Left kidney (tissue), 2 donors: ENCODE results near the gene TSEN54. TPM values are rescaled to one million over a fixed set of nuclear protein-coding genes. Genes with fewer than 3 reads are reported as not detected.

Experiments used
- DNase-seq: peaks from one replicate; pipeline ENCODE4 v3.0.0-alpha.2; 2013
- polyA plus RNA-seq: library from polyadenylated mRNA; unstranded; fragments of 120-200 nt; gene quantifications from one replicate; pipeline ENCODE4 v1.2.1, GENCODE V29; 2013; ENCODE audit not compliant: insufficient read length

The TSEN54 gene
- polyA plus RNA-seq, 1 donor = 53.2 TPM

DNA sequence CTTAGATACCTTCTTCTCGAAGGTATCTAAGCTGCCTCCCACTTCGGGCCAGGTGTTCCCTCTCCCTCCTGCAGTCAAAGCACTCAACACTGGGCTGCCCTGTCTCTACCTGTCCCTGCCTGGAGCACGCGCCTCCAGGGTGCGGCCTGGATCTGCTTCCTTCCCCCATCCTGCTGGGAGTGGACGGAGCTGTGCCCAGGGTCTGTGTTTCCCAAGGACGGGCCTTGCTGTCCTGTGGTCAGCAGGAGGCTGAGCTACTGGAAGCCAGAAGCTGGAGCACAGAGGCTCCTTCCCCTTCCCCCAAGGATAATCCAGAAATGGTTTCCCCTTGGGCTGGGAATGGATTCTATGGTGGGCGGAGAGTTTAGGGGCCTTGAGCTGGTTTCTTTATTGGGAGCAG is 25.9 kb downstream of the TSEN54 start:
- no peak for DNase-seq

DNA sequence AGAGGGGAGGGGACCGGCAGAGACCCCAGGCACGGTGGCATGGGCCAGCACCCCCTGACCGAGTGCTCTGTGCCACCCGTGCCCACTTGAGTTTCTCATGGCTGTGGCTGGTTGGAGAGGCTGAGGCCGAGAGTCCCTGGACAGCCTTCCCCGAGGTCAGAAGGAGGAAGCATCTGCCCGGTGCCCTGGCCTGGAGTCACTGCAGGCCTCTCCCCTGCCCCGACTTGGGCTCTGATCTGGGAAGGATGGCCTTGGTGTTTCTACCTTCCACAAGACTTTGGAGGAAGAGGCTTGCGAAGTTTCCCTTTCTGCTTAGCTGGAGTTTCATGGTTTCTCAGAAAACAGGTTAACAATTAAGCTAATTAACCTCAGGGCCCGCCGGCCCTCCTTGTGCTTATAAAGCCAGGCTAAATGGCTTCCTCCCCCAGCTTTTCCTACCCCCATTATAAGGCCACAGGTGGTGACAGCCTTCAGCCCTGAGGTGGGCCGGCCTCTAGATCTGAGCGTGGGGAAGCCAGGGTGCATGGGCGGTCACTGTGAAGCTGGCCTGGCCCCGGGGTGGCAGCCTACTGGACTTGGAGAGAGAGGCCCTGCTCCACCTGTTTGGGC is 26.5 kb downstream of the TSEN54 start:
- DNase-seq = no peak

DNA sequence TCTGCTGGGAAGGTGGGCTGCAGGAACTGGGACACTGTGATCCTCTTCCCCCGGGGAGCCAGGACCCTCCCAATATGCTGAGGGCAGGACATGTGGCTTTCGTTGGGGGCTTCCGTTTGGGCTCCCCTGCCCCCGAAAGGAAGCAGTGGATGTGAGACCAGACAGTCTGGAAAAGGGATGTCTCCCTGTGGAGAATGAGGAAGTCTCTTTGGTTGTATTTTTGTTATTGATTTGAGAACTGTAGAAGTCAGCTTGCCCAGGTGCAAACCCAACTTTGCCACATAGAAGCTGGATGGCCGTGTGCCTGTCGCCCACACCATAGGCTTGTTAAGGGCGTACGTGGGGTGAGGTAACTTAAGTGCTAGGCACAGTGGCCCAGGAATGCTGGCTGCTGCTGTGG is 27.9 kb downstream of the TSEN54 start:
- no peak for DNase-seq

DNA sequence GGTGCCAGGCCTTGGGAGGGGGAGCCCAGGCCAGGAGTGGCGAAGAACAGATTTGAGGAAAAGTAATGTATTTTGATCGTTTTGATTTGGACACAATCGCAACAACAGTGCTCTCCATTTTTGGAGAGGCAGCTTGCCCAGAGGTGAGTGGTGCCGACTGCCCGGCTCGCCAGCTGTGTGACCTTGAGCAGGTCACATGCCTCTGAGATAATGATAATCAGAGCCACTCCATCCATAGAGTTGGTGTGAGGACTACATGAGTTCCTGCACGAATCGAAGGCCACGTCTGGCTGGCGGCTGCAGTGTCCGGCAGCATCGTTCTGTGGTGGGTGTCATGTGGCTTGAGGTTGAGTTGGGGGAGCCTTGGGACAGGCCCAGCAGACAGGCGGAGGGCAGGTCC is 29.9 kb downstream of the TSEN54 start:
- no peak for DNase-seq

DNA sequence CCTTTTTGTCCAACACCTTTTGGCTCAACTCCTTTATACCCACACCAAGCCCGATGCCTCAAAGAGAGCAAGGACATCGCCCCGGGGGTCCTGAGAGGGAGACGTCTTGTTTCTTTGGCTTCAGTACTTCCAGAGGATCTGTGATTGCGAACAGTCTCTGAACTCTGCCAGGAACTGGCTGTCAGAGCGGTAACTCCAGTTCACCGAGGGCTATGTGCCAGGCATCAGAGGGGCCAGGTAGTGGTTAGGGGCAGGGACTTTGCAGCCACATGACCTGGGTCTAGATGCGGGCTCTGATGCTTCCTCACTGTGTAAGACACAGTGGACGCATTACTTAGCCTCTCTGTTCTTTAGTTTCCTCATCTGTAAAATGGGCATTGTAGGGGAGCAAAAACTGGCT is 30.8 kb downstream of the TSEN54 start:
- DNase-seq = no peak

DNA sequence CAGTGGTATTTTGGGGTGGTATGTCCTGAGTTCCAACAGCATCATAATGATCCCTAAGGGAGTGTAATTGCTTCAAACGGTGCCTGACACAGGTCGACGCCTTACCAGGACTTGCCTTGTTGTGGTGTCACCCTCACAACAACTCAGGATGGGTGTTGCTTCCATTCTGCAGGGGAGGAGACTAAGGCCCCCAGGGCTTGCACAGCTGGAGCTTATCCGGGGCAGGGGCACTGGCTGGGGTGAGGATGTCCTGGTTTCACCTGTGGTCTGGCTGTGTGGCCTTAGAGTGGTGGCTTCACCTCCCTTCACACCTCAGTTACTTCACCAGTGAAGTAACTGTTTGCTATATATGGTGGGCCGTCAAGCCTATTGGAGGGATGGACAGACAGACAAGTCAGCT is 32.5 kb downstream of the TSEN54 start:
- DNase-seq = no peak

DNA sequence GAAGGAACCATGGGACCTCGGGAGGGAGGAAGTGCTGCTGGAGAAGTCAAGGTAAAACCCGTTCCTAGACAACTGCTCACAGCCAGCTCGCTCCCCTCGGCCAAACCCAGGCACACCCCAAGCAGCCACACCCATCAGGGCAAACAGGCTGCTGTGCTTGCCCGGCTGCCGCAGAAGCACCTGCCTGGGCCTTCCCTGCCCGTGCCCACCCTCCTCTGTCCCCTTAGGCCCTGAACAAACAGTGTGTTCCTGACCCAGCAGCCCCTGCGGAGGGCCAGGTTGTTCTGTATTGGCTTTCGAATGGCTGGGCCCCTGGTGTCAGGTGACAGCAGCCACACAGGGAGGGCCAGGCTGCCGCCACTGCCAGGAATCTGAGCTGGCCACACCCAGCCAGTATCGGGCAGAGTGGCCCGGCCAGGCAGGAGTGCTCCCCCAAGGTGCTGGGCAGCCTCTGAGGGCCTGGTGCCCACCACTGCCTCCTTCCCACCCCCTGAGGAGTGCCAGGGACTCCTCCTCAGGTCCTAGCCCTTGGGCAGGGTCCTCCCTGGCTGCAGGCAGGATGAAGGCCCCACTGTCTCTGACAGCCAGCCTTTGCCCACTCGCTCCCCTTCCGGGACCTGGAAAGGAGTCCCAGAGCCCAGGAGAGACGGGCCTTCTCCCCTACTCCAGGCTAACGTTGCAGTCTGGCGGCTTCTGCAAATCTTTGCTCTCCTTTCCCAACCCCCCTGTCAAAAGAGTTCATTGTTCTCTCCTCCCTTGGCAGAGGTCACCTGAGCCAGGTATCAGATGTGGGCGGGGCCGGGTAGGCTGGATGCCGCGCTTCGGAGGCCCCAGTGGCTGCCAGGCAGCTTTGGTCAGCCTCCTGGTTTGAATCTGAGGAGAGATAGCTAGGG is 33.2 kb downstream of the TSEN54 start:
- DNase-seq = peak; percentile 79

DNA sequence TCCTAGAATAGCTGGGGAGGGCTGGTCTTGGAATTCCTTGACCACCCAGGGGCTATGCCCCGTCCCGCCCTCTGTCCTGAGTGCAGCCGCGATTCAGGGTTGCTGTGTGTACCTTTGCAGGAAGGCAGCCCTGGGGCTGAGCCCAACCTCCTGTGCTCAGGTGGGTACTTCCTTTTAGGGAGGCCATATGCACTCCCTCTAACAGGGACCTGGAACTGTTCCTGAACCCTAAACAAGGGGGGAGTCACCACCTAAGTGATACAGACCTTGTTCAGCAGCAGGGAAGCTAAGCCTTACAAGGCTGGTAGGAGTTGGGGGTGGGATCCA is 33.8 kb downstream of the TSEN54 start:
- DNase-seq = no peak

DNA sequence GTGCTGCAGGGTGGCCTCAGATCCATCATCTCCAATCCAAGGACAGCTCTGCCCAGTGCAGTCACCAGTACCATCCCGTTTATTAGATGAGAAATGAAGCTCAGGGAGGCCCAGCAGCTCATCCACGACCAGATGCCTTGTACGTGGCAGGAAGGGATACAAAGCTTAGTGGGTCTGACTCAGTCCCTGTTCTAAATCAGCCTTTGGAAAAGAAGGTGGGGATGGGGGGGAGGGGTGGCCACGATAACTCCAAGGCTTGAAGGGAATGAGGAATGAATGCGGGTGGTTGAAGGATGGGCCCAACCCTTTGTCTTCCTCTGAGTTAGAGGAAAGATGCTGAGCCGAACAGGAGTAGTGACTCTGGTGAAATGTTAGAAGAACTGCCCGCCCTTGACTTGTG is 34.9 kb downstream of the TSEN54 start:
- DNase-seq = no peak

DNA sequence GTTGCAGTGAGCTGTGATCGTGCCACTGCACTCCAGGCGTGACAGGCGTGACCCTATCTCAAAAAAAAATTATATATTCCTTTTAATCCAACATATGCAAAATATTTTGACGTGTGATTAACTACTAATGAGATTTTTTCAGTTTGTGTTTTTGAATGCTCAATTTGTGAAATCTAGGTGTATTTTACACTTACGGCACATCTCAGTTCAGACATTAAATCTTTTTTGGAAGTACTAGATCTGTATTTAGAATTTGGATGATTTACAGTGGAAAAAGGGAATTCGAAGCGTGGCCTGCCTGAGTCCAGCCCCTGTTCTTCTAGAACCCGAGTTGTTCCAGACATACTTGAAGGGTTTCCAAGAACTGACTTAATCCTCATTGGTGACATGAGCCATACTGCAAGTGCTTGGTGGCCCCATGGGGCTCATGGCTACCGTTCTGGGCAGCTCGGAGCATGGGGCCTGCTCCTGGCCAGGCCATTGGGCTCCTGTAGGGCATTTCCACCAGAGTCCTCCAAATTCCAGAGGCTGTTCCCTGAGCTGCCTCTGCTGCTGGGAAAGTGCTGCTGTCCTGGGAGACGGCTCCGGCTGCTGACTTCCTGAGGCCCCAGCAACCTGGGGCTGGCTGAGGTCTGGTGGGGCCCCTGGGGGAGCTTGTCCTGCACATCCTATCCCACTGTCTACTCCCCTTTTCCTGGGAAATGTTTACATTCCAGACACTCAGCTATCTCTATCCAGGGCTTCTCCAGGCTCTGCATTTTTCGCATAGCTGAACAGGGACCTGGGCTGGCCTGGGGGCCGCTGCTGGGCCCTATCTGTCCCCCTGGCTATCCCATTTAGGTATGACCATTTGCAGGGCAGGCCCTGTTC is 36.3 kb downstream of the TSEN54 start:
- no peak for DNase-seq

DNA sequence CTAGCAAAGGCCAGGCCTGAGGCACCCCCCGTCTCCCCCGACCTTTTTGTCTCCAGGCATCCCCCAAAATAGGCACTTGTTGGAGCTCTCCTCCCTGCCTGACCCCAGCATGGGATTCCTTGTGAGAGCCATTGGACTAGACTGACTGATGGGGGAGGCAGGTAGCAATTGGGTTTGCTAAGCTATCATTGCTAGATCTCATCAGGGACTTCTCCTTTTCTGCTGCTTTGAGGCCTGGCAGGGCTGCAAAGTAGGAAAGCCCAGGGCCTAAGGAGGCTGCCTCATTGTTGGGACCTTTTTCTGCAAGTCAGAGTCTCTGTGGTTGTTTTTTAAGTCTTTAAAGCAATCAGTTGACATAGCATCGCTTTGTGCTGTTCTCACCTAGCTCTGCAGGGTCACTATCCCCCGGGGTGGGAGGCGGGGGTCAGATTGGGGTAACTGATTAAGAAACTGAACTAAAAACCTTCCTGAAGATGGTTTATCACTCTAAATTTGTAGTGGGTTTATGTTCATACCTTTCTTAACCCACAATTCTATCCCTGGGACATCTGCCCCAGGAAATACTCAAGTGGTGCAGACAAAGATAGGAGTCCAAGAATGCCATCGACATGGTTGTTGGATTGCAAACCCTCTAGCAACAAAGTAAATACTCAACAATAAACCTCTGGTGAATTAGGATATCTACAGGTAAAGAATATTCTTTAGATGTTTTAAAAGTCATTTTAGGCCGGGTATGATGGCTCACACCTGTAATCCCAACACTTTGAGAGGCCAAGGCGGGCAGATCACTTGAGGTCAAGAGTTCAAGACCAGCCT is 37.2 kb downstream of the TSEN54 start:
- no peak for DNase-seq

DNA sequence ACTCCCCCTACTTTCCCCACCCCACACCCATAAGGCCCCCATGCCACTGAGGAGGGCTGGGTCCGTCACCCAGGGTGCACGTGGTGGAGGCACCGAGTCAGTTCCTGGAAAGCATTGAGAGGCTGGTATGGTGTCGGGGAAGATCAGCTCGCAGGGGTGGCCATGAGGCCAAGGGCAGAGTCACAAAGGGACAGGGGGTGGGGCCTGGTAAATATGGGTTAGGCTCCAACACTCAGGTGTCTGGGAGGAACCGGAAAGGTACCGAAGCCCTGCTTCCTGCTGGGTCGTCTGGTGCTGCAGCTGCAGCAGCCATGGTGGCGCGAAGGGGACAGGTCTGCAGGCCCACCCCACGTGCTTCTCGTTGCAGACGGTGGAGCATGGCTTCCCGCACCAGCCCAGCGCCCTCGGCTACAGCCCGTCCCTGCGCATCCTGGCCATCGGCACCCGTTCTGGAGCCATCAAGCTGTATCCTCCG is 39.4 kb downstream of the TSEN54 start:
- DNase-seq = no peak

DNA sequence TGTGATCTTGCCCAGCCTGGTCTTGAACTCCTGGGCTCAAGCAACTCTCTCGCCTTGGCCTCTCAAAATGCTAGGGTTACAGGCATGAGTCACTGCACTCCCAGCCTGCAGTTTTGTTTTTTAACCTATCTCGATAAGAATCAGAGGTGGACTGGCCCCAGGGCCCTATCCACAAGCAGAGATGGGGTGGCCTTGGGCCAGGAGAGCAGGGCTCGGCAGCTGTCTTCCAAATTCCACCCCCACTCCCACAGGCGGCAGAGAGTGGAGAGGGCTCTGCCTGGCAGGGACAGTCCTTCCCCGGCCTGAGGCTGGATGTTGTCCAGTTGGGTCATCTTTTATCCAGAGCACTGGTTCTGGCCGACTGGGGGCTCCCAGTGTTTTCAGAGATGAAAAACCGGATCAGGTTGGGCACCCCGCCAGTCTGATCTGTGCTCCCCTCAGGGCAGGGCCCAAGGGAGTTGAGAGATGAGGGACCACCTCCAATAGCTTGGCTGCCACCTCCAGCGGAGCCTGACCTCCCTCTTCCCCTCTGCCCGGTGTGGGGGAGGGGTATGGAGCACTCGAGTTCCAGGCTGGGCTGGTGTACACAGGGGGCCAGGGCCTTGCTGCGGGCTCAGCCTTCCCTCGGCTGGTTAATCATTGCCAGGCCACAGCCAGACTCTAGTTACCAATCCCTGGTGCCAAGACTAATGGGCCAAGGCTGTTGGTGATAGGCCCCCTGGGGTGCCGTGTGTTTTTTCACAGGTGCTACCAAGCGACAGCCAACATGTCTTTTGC is 40.9 kb downstream of the TSEN54 start:
- peak; percentile 86 for DNase-seq

DNA sequence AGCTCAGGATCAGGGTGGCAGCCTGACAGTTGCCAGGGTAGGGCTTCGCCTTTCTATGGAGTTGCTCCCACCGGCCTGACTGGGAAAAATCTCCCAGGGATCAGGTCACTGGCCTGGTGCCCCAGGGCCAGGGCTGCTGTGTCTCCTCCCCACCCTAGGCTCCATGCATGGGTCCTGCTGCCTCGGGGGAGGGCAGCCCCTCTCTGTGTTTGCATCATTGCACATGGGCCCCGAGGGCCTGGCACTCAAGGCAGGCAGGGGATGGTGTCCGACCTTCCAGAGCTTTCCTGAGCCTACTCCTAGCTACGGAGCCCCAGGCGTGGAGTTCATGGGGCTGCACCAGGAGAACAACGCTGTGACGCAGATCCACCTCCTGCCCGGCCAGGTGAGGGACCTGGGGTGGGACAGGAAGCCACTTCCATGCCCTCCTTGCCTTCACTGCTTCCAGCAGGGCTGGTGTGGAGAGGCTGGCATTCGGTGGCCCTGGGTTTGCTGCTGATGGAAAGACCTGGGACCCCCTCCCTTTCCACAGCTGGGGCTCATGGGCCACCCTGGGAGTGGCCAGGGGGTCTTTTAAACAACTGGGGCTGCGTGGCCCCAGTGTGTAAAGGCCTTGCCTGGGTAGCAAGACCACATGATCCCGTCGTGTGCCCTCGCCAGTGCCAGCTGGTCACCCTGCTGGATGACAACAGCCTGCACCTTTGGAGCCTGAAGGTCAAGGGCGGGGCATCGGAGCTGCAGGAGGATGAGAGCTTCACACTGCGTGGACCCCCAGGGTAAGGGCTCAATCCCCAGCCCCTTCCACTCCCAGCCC is 41.7 kb downstream of the TSEN54 start:
- no peak for DNase-seq

DNA sequence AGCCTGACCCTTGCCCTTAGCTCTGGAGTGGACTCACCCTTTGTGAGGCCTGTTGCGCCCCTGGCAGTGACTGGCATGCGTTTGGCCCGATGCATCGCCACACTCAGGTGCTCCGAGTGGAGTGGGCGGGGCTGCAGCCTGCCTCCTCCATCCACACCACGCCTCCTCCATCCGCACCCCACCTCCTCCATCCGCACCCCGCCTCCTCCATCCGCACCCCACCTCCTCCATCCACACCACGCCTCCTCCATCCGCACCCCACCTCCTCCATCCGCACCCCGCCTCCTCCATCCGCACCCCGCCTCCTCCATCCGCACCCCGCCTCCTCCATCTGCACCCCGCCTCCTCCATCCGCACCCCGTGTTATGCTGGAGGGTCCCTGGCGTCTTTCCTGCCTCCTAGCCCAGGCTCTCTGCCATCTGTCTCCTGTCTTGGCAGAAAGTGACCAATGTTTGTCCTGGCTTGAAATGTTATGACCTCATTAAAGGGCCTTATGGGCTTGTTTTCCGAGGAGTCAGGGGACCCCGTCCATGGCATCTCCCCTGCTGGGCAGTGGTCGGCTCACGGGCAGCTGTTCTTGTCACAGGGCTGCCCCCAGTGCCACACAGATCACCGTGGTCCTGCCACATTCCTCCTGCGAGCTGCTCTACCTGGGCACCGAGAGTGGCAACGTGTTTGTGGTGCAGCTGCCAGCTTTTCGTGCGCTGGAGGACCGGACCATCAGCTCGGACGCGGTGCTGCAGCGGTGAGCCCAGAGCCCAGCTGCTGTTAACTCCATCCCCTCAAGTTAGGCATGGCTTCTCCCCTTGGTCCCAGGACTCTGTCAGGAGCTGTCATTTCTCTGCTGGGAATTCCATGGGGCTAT is 42.6 kb downstream of the TSEN54 start:
- no peak for DNase-seq

DNA sequence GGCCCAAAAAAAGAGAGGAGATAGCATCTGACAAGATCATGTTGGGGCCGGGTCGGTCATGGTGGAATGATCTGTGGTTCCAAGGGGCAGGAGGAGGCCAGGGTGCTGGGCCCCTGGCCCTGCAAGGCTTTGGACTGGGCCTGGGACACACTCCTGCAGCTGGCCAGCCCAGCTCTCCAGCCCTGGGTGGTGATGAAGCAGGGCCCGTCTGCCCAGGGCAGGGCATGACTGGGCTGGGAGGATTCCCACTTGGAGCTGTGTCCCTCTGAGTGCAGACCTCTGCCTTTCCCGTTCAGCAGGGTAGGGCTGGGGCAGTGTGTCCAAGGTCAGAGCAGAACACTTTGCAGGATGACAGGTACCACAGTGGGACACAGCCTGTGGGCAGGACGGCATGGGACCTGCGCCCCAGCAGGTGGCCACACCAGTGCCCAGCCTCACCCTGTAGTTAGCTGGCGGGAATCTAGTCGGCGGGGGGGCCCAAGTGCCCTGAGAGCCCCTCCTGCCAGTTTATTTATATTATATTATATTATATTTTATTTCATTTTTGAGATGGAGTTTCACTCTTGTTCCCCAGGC is 43.7 kb downstream of the TSEN54 start:
- no peak for DNase-seq

DNA sequence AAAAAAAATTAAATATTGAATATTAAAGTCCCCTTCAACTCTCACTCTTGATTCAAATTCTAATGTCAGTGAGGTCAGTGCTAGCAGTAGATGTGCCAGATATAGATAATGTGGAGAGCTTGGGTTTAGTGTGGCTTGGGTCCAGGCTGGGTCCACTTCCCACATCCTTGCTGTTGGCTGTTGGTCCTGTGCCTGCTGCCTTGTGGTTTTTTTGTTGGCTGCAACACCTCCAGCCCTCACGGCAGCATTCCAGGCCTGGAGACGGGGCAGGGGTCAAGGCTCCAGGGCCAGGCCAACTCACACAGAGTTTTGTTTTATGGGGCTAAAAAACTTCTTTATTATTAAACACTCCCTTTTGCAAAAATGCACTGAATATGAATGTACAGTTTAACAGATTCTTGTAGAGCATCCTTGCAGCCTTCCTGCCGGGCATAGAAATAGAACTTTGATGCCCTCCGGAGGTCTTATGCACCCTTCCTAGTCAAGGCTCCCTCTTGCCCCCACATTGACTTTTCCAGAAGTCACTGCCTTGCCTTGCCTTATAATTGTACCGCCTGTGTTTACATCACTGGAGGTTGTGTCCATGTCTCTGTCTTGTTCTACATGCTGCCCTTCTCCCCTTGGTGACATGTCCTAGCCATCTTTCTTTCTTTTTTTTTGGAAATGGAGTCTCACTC is 45.7 kb downstream of the TSEN54 start:
- no peak for DNase-seq

DNA sequence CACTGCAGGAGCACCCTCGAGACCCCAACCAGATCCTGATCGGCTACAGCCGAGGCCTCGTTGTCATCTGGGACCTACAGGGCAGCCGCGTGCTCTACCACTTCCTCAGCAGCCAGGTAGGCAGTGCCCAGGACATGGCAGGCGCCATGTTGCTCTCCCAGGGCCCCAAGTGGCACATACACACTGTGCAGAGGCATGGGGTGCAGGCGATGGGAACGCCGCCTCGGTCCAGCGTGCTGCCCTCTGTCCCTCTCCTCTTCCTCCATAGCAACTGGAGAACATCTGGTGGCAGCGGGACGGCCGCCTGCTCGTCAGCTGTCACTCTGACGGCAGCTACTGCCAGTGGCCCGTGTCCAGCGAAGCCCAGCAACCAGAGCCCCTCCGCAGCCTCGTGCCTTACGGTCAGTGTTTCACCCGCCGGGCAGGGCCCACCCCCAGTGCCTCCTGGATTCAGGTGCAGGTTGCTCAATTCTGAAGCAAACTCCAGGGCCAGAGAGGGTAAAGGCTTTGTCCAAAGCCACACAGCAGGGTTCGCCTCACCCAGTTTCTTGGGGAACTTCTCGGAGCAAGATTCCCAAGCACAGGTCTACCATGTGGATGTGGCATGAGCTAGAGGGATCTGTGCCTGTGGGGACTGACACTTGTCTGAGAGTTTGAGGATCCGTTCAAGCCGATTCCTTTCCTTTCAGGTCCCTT is 46.9 kb downstream of the TSEN54 start:
- no peak for DNase-seq
